Thyroid gland (tissue), 4 donors: Measurements from ENCODE around the gene CTAGE8. TPM values are rescaled to one million over a fixed set of nuclear protein-coding genes. Genes with fewer than 3 reads are reported as not detected.
"Not testable (repeated sequence)": the region's sequence is repeated elsewhere in the genome, so short reads cannot be mapped to it uniquely, and the experiment has no call there.

Experiments used
- DNase-seq, 2 donors: peaks; one replicate each; pipeline ENCODE4 v3.0.0-alpha.2; 2019
- H3K27ac ChIP-seq, 3 donors: fragments of 200-600 bp; sonication (generic); 1 replicate in 2 of 3; 2 replicates in 1 of 3; pipeline ENCODE4 v1.5.1; 2016 to 2019; ENCODE audit warnings: mild to moderate bottlenecking in 1 of 3, moderate library complexity in 1 of 3
- H3K27me3 ChIP-seq: fragments of 200-600 bp; sonication (generic); one replicate; pipeline ENCODE4 v1.5.1; 2019
- H3K36me3 ChIP-seq, 2 donors: fragments of 200-600 bp; sonication (generic); one replicate each; pipeline ENCODE4 v1.5.1; 2016 to 2019
- H3K4me1 ChIP-seq, 2 donors: fragments of 200-600 bp; sonication (generic); one replicate each; pipeline ENCODE4 v1.5.1; 2017 to 2019
- H3K4me3 ChIP-seq, 3 donors: fragments of 200-600 bp; sonication (generic); replicated peaks in 1 of 3; 1 replicate in 2 of 3; 2 replicates in 1 of 3; pipeline ENCODE4 v1.5.1; 2016; ENCODE audit warnings: mild to moderate bottlenecking in 1 of 3
- H3K9me3 ChIP-seq: fragments of 200-600 bp; sonication (generic); one replicate; pipeline ENCODE4 v1.5.1; 2017
- CTCF ChIP-seq, 6 experiments: fragments of 200-600 bp in 3 of 6; fragments of 450-650 bp in 3 of 6; sonication (generic) in 3 of 6; IDR thresholded peaks; one replicate each; pipeline ENCODE4 v1.5.1; 2016 to 2019; ENCODE audit warnings: antibody characterized with exemption in 6 of 6, mild to moderate bottlenecking in 2 of 6, inconsistent platforms in 1 of 6, moderate library complexity in 1 of 6
- POLR2A ChIP-seq, 2 donors: fragments of 450-650 bp; IDR thresholded peaks; one replicate each; pipeline ENCODE4 v1.6.1; 2017; ENCODE audit warnings: antibody characterized with exemption in 2 of 2, mild to moderate bottlenecking in 2 of 2, moderate library complexity in 1 of 2
- WGBS, 2 donors: methylation state at CpG; one replicate each; pipeline ENCODE4 v1.1.5; 2017; 5-methylcytosine and 5-hydroxymethylcytosine counted together
- intact Hi-C: fragments of 100-400 bp; cut with DNase I; formaldehyde crosslinking; loops from one replicate; pipeline ENCODE4 v1.15.1; 2023
- total RNA-seq, 4 donors: library from RNA; depleted of rRNA; stranded (reverse); fragments of >200 nt; gene quantifications; one replicate each; pipeline ENCODE4 v1.2.3, GENCODE V29; 2016

The CTAGE8 gene
- total RNA-seq, 4 donors from 2014 or later, result 1.3 to 21.4 (median 8.1) TPM

- no CpG with 5 or more reads among the region's 6 CpGs for WGBS, 2 donors
- intact Hi-C loops, H3K9me3 ChIP-seq, DNase-seq, H3K36me3 ChIP-seq, H3K27me3 ChIP-seq, H3K4me1 ChIP-seq, H3K4me3 ChIP-seq, H3K27ac ChIP-seq: not testable (repeated sequence)
Observed at GRCh38 chr7:144283716-144284115, 14.6 kb upstream of the CTAGE8 start.

- H3K4me1 ChIP-seq, H3K27me3 ChIP-seq, intact Hi-C loops, H3K27ac ChIP-seq, H3K36me3 ChIP-seq, H3K4me3 ChIP-seq, H3K9me3 ChIP-seq: not testable (repeated sequence)
- 80 to 100% methylated on average over 1 of the region's 4 CpGs for WGBS, 2 donors
- peak in 1 of 2 donors; percentile 4 for DNase-seq
Observed at GRCh38 chr7:144282490-144282889, 13.4 kb upstream of the CTAGE8 start.

GRCh38 chr7:144281981-144282380 lies 12.9 kb upstream of the CTAGE8 start:
- intact Hi-C loops, H3K9me3 ChIP-seq, H3K4me1 ChIP-seq, DNase-seq, H3K27ac ChIP-seq, H3K4me3 ChIP-seq, H3K27me3 ChIP-seq, H3K36me3 ChIP-seq: not testable (repeated sequence)
- no CpG with 5 or more reads among the region's 8 CpGs for WGBS, 2 donors

GRCh38 chr7:144280010-144280409 lies 10.9 kb upstream of the CTAGE8 start:
- H3K4me1 ChIP-seq, H3K27ac ChIP-seq, DNase-seq, H3K9me3 ChIP-seq, H3K27me3 ChIP-seq, H3K36me3 ChIP-seq, H3K4me3 ChIP-seq, intact Hi-C loops: not testable (repeated sequence)
- 84 to 98% methylated on average over 3 to 4 of the region's 6 CpGs for WGBS, 2 donors

- H3K27me3 ChIP-seq, DNase-seq, H3K4me1 ChIP-seq, H3K27ac ChIP-seq, H3K36me3 ChIP-seq, H3K4me3 ChIP-seq, intact Hi-C loops, H3K9me3 ChIP-seq: not testable (repeated sequence)
- WGBS, 2 donors, result 96 to 100% methylated on average over 4 to 5 of the region's 6 CpGs
Observed at GRCh38 chr7:144275281-144275680, 6.2 kb upstream of the CTAGE8 start.

GRCh38 chr7:144264692-144265091 lies 4.4 kb downstream of the CTAGE8 start, which contains the start of gene OR2A7:
TSS of gene OR2A7 (minus strand) at chr7:144264792. CDS start at chr7:144259628, 5,164 bp downstream.
- H3K9me3 ChIP-seq, H3K27ac ChIP-seq, intact Hi-C loops, H3K4me3 ChIP-seq, H3K4me1 ChIP-seq, H3K27me3 ChIP-seq, H3K36me3 ChIP-seq, DNase-seq: not testable (repeated sequence)
- WGBS, 2 donors, result 85 to 100% methylated on average over 2 to 6 of the region's 7 CpGs

GRCh38 chr7:144262128-144262527 lies 7.0 kb downstream of the CTAGE8 start:
- H3K27ac ChIP-seq, DNase-seq, H3K27me3 ChIP-seq, intact Hi-C loops, H3K4me3 ChIP-seq, H3K4me1 ChIP-seq, H3K9me3 ChIP-seq, H3K36me3 ChIP-seq: not testable (repeated sequence)
- no CpG with 5 or more reads among the region's 2 CpGs for WGBS, 2 donors

GRCh38 chr7:144259067-144259466 lies 10.0 kb downstream of the CTAGE8 start:
- H3K36me3 ChIP-seq, H3K27me3 ChIP-seq, H3K27ac ChIP-seq, H3K9me3 ChIP-seq, H3K4me1 ChIP-seq, H3K4me3 ChIP-seq, DNase-seq, intact Hi-C loops: not testable (repeated sequence)
- no CpG with 5 or more reads among the region's 14 CpGs for WGBS, 2 donors

- Histone ChIP-seq H3K4me1 (no peaks in the 10 kb centered on the region), H3K27me3 (no peaks in the 10 kb centered on the region), H3K9me3 (no peaks in the 10 kb centered on the region), H3K4me3 (no peak overlapping the region), H3K36me3 (no peaks in the 10 kb centered on the region), H3K27ac (no peak overlapping the region)
- TF ChIP-seq POLR2A (IDR thresholded peaks at IDR 0.05), result no peak
- no peak for TF ChIP-seq CTCF (IDR thresholded peaks at IDR 0.05)
- DNase-seq, result no peak
- 71 to 74% methylated on average over 3 of the region's 3 CpGs for WGBS, 2 donors
- intact Hi-C loops, result no loop called here
Observed at GRCh38 chr7:144256112-144256511, 13.0 kb downstream of the CTAGE8 start.
